T-helper 2 cell treated with Interferon-gamma antibody and Interleukin-4, amounts not matched to agents 100 ng/mL and 5 ng/mL, for 36 hours (primary cell): ENCODE data around the gene PRPF31. TPM values are rescaled to one million over a fixed set of nuclear protein-coding genes. Genes with fewer than 3 reads are reported as not detected.

ENCODE experiments used
- intact Hi-C: fragments of 100-400 bp; cut with micrococcal nuclease; formaldehyde crosslinking; loops from one replicate; pipeline ENCODE4 v1.15.1; 2023
- total RNA-seq: library from RNA; stranded (reverse); gene quantifications from 2 replicates; pipeline ENCODE4 v1.2.3, GENCODE V29; 2022

The PRPF31 gene
- total RNA-seq, 1 donor from 2014 or later, result 71.3 TPM

DNA sequence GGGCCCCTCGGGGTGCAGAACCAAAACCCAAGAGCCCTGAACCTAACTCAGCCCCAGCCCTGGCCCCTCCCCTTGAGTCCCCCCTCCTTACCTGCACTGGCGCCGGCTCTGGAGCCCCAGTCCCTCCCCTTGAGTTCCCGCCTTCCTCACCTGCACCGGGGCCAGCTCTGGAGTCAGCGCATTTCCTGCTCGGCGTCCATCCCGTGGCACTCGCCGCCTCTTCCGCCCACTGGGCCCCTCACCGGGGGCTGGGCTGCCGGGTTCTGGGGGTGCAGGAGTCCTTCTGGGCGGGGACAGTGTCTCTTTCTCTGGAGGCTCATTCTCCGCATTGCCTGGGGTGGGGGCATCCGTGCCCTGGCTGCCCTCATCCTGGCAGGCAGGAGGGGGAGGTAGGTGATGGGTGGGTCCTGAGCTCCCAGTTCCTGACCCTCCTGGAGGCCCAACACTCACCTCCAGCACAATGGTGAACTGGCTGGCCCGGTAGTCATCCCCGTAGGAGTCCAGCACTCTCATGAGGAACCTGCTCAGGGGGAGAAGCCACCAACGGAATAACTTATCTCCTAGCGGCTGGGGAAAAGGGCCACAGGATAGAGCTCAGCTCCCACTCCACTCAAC, 7.6 kb upstream of the PRPF31 start:
- intact Hi-C loops, result no loop called here

DNA sequence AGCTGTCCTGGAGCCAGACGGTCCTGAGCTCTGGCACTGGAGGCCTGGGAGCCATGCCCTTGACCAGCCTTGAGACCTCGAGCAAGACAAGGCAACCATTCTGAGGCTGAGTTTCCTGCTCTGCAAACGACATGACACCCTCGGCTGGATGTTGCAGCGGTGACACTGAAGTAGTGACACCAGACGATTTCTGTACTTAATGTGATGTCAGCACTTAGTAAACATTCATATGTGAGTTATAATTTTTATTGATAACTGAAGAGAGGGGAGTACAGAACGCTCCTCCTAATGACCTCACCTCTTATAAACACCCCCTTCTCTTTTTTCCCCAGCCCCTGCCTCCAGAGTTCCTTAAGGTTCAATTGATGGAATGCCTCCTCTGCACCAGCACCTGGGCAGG, 7.1 kb upstream of the PRPF31 start:
- intact Hi-C loops, result no loop called here

DNA sequence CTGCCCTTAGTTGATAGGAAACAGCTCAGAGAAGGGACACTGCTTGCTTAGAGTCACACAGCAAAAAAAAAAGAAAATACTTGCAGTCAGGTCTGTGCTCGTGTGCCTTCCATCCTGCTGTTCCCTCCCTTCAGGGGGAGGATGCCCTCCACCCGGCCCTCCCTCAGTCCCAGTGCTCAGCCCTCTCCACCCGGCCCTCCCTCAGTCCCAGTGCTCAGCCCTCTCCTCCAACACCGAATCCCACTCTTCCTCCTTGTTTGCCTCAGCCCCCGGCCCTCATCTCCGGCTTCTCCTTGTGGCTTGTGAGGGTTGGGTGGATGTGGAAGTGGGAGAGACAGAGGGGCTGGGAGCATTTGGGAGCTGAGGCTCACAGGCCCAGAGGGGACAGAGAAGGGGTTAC, 5.9 kb upstream of the PRPF31 start:
- intact Hi-C loops, result no loop called here

DNA sequence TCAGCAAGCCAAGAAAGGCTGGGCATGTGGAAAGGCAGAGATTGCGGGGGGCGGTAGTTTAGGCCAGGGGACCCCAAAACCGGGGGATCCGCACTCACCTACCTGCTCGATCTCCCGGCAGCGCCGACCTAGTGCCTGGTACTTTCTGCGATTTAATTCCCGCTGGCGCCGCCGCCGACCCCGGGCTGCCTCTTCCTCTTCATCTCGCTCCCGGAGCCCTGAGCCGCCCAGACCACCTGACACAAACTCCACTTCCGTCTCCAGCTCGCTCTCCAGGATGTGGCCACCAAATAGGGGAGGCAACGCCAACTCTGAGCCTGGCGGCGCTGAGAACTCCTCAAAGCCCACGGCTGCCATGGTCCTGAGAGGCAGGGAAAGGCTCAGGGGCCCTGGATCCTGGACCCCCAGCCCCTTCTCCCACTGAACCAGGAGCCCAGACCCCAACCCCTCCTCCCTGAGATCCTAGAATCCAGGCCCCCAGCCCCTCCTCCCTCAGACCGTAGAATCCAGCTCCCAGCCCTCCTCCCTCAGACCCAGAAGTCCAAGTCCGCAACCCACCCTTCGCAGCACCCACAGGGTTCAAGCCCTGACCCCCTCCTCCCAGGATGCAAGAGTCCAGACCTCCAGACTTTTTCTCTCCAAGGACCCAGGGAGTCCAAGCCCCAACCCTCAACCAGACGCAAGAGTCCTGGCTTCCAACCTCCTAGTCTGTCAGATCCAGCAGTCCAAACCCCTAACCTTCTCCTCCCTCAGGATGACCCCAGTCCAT, 1.0 kb upstream of the PRPF31 start:
- intact Hi-C loops, result loop anchor here (1.0 to 2.0 kb wide), 6 partner anchors 12 to 246 kb away; partner anchors contain the start of genes CNOT3, LENG1, MBOAT7 and NDUFA3

DNA sequence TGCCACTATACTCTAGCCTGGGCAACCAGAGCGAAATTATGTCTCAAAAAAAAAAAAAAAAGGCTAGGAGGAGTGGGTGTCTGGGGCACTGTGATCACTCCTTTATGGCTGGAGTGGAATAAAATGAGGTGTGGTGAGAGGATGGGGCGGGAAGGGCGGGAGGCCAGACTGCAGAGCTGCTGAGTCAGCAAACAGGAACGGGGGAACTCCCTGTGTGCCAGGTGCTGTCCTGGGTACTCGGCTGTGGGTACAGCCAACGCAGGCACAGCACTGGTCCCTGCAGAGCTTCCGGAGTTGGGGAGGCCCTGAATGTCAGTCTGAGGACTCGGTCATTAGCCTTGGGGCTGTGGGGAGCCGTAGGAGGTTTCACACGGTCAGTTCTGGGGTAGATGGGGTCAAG, 5.7 kb downstream of the PRPF31 start:
- intact Hi-C loops, result no loop called here

DNA sequence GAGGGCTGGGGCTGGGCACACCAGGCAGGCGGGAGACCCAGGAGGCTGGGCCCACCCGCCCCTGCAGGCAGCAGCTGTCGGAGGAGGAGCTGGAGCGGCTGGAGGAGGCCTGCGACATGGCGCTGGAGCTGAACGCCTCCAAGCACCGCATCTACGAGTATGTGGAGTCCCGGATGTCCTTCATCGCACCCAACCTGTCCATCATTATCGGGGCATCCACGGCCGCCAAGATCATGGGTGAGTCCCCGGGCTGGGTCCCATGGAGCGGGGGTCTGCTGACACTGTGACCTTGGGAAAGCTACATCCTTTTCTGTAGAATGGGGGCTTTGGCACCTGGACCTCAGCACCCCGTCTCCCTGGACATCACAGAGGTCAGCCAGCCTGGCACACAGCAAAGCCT, 8.1 kb downstream of the PRPF31 start:
- intact Hi-C loops, result no loop called here

DNA sequence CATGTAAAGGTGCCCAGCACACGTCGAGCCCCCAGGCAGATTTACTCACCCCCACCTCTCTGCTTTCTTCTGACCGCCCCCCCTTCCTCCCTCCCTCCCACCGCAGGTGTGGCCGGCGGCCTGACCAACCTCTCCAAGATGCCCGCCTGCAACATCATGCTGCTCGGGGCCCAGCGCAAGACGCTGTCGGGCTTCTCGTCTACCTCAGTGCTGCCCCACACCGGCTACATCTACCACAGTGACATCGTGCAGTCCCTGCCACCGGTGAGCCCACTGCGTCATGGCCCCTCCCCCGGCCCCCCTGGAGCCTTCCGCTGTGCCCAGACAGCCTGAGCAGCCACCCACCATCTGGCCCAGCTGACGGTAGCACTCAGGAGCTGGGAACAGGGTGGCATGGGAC, 8.8 kb downstream of the PRPF31 start:
- intact Hi-C loops, result no loop called here

DNA sequence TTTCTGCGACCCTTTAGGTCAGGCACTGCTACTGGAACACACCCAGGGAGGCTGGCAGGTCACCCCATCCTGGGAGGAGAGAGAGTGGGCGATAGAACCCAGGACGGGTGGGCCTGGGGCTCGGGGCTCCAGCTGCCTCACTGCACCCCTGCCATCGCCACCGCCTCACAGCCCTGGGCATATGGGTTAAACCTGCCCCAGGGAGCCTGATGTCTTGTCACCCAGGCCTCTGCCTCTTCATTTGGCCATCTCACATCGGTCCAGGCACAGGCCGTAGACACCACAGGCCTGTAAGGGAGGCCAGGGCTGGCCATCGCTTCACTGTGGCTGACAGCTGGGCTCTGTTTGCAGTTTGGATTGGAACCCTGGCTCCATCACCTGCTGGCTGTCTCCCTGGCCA, 10.2 kb downstream of the PRPF31 start:
- intact Hi-C loops, result no loop called here

DNA sequence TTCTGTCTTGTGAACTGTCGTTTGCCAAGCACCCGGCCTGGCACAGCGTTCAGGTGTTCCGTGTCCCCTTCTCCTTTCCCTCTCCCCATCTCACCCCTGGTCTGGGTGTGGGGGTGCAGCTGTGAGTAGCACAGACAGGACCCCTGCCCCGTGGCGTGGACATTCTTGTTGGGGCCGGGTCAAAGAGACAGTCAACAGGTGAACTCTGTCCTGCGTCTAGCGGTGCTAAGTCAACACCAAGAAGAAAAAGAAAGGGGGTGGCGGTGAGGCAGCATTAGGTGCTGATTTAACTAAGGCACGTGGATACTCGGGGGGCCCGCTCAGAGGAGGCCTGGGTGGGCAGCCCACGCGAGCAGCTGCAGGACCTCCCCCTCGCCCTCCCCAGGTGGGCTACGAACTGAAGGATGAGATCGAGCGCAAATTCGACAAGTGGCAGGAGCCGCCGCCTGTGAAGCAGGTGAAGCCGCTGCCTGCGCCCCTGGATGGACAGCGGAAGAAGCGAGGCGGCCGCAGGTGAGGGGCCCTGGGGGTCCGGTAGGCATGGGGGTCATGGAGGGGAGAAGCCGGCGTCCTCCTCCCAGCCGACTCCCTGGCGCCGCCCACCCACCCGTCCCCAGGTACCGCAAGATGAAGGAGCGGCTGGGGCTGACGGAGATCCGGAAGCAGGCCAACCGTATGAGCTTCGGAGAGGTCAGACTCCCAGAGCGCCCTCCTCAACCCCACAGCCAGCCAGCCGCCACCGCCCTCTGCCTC, 12.3 kb downstream of the PRPF31 start:
- intact Hi-C loops, result no loop called here

DNA sequence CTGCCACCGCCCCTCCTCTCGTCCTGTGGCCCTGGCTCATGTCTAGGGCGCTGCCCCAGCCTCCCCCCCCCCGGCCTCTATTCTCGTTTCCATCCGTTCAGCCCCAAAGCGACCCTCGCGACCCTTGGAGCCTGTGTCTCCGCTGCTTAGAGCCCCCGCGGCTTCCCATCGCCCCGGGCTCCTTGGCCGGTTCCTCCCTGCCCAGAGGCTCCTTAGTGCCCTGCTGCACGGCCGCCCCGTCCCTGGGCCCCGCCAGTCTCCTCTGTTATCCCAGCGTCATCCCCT, 12.8 kb downstream of the PRPF31 start:
- intact Hi-C loops, result no loop called here

DNA sequence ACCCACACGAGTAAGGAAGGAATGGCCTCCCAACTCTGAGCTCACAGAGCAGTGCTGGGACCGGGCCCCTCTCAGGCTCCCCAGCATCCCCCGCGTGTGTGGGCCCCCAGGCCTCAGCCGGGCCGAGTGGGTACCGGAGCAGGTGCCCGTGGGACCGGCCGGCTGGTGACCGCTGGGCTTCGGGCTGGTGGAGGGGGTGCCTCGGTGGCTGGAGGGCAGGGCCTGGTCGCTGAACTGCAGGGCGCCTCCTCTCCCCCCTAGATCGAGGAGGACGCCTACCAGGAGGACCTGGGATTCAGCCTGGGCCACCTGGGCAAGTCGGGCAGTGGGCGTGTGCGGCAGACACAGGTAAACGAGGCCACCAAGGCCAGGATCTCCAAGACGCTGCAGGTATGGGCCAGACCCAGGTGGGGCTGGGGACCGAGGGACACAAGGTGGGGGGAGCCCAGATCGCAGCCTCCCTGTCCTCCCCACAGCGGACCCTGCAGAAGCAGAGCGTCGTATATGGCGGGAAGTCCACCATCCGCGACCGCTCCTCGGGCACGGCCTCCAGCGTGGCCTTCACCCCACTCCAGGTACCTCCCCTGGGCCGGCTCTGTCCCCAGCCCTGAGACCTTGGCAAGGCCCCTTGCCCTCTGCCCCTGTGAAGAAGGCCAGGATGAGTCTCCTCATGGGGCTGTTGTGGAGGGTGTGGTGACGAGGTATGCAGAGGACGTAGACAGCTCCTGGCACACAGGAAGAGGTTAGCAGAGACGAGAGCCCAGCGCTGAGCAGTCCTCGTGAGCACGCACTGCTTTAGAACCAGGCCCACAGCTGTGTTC, 13.5 kb downstream of the PRPF31 start:
- intact Hi-C loops, result no loop called here

DNA sequence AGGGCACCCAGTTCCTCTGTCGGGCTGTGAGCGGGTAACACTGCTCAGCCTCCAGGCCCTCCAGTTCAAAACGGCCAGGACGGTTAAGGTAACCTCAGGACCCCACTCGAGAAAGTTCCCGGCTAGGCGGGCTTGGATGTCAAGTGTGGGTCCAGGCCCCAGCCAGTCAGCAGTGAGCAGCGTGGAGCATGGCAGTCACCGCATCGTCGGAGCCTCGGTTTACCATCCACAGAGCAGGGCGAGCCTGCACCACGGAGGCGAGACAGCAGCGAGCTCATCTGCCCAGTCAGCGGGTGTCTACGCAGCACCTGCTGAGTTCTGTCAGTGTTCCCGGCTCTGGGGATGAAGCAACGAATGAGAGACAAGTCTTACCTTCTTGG, 14.1 kb downstream of the PRPF31 start:
- intact Hi-C loops, result no loop called here

DNA sequence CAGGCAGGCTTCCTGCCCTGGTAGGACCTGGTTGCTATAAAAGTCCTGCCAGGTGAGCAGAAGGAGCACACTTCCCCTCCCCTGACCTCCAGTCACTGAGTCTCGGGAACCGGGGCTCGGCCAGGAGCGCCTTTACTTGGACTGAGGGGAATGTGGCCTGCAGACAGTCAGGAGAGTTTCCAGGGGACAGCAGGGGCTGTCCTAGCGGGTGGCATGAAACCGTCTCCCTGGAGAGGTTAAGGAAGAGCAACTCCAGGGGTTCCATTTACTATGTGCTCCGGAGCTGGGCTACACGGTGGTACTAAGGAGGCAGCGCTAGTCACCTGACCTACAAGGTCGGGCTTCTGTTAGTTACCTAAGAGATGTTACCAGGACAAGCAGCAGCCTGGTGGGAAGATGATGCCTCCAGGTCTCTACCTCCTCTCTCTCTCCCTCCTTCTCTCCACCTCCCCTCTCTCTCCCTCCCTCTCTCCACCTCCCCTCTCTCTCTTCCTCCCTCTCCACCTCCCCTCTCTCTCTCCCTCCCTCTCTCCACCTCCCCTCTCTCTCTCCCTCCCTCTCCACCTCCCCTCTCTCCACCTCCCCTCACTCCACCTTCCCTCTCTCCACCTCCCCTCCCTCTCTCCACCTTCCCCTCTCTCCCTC, 17.9 kb downstream of the PRPF31 start:
- intact Hi-C loops, result loop anchor here (10.0 kb wide), 1 partner anchor 1341 kb away; the partner anchor contains the start of gene ZNF628

DNA sequence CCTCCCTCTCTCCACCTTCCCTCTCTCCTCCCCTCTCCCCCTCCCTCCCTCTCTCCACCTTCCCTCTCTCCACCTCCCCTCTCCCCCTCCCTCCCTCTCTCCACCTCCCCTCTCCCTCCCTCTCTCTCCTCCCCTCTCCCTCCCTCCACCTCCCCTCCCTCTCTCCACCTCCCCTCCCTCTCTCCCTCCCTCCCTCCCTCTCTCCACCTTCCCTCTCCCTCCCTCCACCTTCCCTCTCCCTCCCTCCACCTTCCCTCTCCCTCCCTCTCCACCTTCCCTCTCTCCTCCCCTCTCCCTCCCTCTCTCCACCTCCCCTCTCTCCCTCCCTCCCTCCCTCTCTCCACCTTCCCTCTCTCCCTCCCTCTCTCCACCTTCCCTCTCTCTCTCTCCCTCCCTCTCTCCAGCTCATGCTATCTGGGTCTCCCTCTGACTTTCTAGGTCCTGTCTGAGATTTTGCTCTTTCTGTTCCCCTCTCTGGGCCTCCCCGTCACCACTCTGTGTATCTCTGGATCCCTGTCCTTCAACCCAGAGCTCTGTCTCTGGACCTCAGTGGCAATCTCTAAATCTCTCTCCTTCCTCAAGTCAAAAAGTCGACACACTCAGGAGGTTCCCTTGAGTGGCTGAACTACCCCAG, 18.5 kb downstream of the PRPF31 start:
- intact Hi-C loops, result loop anchor here (10.0 kb wide), 1 partner anchor 1341 kb away; the partner anchor contains the start of gene ZNF628

DNA sequence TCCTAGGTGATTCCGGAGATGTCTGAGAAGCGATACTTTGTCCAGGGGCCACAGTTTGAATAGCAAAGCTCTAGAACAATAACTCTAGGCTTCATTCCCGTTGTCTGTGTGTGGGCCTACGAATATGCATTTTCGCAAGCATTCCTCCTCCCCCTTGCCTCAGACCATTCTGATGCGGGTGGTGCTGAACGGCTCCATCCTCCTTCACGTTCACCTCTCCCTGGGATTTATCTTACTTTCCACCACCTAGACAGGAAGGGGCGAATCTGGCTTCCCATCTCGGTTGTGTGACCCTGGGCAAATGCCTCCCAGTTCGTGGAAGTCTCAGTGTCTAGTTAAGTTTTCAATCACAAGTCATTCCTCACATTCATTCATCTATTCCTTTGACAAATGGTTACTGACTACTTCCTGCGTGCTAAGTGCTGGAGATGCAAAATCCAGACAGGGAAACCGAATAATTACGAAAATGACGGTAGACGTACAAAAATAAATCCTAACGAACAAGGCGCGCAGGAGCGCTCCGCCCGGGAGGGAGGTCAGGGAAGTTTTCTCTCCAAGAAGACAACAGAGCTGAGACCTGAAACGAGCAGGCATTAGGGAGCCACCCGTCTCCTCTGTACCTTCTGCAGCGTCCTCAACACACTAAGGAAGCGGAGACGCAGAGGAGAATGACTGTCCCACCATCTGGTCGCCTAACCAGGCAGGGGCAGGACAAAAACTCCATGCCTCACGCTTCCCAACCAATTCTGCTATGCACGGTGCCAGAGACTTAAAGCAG, 20.7 kb downstream of the PRPF31 start:
- intact Hi-C loops, result loop anchor here (2.0 to 10.0 kb wide), 5 partner anchors 65 to 1339 kb away; partner anchors contain the start of genes LENG9, PPP1R12C, RPS9 and ZNF628

DNA sequence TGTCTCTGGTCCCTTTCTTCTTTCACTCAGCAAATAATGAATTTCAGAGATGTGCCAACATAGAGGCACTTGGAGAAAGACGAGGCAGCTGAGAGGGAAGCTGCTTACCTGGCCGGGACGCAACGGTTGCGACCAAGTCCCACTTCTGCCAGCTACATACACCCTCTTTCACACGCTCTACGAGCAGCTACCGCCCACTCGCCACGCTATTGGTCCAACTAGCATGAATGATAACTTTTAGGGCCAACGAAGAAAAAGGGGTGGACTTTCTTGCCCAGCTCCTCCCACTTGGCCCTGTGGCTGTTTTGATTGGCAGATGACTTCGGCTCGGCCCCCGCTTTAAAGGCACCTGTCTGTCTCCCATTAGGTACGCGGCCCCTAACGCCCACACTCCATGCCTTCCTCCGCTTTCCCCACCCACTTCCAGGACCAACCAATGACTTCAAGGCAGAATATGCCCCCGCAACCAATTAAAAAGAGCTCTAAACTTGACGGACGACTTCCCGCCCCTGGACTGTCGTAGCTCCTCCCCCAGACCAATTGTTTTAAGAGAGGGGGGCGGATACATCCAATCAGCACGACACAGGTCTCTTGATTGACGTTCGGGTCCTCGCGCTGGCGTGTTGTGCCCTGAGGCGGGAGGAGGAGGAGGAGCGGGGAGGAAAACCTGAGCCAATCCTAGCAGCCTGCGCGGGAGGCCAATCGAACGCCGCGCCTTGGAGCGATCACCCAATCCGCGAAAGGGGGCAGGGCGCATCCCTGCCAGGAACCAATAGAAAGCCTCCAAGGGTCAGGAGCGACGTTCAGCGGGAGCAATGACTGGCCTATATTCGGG, 21.5 kb downstream of the PRPF31 start:
- intact Hi-C loops, result loop anchor here (1.0 to 10.0 kb wide), 10 partner anchors 22 to 1338 kb away; partner anchors contain the start of genes LENG1, LENG8, LENG9 and NDUFA3

DNA sequence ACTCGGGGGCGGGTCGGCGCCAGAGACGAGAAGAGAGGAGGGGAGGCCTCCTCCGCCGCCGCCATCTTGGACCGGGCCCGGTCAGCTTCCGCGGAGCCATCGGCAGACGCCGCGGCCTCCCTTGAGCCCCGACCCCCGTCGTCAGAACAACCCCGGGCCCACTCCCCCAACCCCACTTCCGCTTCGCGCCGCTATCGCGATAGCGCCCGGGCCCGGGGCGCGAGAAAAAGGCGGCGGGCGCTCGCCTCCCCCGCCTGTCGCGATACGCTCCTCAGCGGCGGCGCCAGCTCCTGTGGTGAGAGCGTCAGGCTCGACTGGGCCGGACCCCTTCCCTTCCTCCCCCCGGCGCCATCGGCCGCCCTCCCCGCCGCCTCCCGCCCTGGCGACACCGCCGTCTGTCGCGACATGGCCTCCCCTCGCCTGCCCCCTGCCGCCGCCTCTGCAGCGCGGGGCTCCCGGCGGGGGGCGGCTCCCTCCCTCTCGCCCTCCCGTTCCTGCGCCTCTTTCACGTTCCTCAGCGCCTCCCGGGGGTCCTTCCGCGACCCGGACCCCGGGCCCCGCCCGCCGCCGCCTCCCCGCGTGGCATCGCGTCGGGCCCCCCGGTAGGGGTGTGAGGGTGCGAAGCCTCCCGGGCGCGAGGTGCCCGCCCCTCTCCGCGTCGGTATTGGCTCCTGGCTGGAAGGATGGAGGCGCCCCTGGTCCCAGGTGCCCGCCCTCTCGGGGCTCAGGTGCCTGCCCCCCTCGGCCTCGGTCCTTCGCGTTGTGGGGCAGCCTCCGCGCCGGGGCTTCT, 22.3 kb downstream of the PRPF31 start, which contains the start of gene CNOT3:
Gene CNOT3 (plus strand): TSS at position 64 of the 790 bp plus-strand sequence. CDS start 5,217 bp downstream, outside the sequence.
- intact Hi-C loops, result loop anchor here (1.0 to 10.0 kb wide), 10 partner anchors 21 to 1337 kb away; partner anchors contain the start of genes LENG1, LENG8, LENG9 and NDUFA3
